IMR-90 (cell line): ENCODE results near the gene SLC2A1. TPM values are rescaled to one million over a fixed set of nuclear protein-coding genes. Genes with fewer than 3 reads are reported as not detected.

ENCODE experiments used
- ATAC-seq: fragments of 200-7000 bp; cut with Tn5 transposase; 2 replicates; pipeline ENCODE4 v1.9.1; 2020; ENCODE audit warnings: low read depth, mild to moderate bottlenecking, moderate library complexity
- BruUV-seq: library from RNA; stranded (reverse); fragments of 400-500 nt; replicated peaks from 2 replicates; lab custom pipeline; 2021; lab: Mats Ljungman, UMichigan
- CTCF ChIA-PET: fragments of 300-600 bp; formaldehyde crosslinking; extraction: SDS; loops from one replicate; lab custom pipeline; 2021; ENCODE audit warnings: antibody characterized with exemption; lab: Yijun Ruan, JAX
- POLR2A ChIA-PET: fragments of 300-600 bp; sonication (Branson Sonifier 250); formaldehyde crosslinking; loops from one replicate; lab custom pipeline; 2022; ENCODE audit warnings: antibody characterized with exemption; ENCODE audit not compliant: unreplicated experiment; lab: Charles Lee
- DNase-seq: peaks from one replicate; pipeline ENCODE4 v3.0.0; 2013
- H2AFZ ChIP-seq: replicated peaks from 2 replicates; pipeline ENCODE3; 2013; ENCODE audit warnings: low read length, mild to moderate bottlenecking; ENCODE audit not compliant: poor library complexity
- H2AK5ac ChIP-seq: 2 replicates; pipeline ENCODE4 v1.6.1; 2013; ENCODE audit warnings: low read depth, low read length, inconsistent platforms
- H2AK9ac ChIP-seq: replicated peaks from 2 replicates; pipeline ENCODE3; 2013; ENCODE audit warnings: mild to moderate bottlenecking, low read depth, low read length, moderate library complexity; ENCODE audit not compliant: poor library complexity
- H2BK120ac ChIP-seq: 2 replicates; pipeline ENCODE4 v1.6.1; 2013; ENCODE audit warnings: low read depth, low read length, inconsistent platforms
- H2BK15ac ChIP-seq: 3 replicates; pipeline ENCODE4 v1.6.1; 2013; ENCODE audit warnings: low read depth, low read length, inconsistent platforms
- H2BK20ac ChIP-seq: 2 replicates; pipeline ENCODE4 v1.6.1; 2013; ENCODE audit warnings: low read depth, mild to moderate bottlenecking, inconsistent platforms, low read length, moderate library complexity
- H2BK5ac ChIP-seq: 2 replicates; pipeline ENCODE4 v1.6.1; 2013; ENCODE audit warnings: mild to moderate bottlenecking, low read depth, low read length, inconsistent platforms; ENCODE audit not compliant: poor library complexity, severe bottlenecking
- H3K14ac ChIP-seq: replicated peaks from 2 replicates; pipeline ENCODE4 v1.6.1; 2013; ENCODE audit warnings: low read depth, low read length, inconsistent platforms
- H3K18ac ChIP-seq: 2 replicates; pipeline ENCODE4 v1.6.1; 2013; ENCODE audit warnings: low read depth, low read length, control low read depth
- H3K23ac ChIP-seq: 2 replicates; pipeline ENCODE4 v1.6.1; 2013; ENCODE audit warnings: low read depth, low read length, inconsistent platforms
- H3K27ac ChIP-seq: 2 replicates; pipeline ENCODE4 v1.5.1; 2013; ENCODE audit warnings: mild to moderate bottlenecking, control low read depth, low read length; ENCODE audit not compliant: insufficient read depth
- H3K27me3 ChIP-seq: 2 replicates; pipeline ENCODE4 v1.6.1; 2013; ENCODE audit warnings: low read length; ENCODE audit not compliant: control insufficient read depth, insufficient read depth
- H3K36me3 ChIP-seq: 2 replicates; pipeline ENCODE4 v1.6.1; 2013; ENCODE audit warnings: low read length, mixed read lengths; ENCODE audit not compliant: control insufficient read depth, insufficient read depth
- H3K4ac ChIP-seq: 2 replicates; pipeline ENCODE4 v1.6.1; 2013; ENCODE audit warnings: low read depth, low read length, inconsistent platforms
- H3K4me1 ChIP-seq: 2 replicates; pipeline ENCODE4 v1.6.1; 2013; ENCODE audit warnings: low read length, mixed read lengths; ENCODE audit not compliant: control insufficient read depth, insufficient read depth
- H3K4me2 ChIP-seq: 2 replicates; pipeline ENCODE4 v1.6.1; 2013; ENCODE audit warnings: low read depth, mild to moderate bottlenecking, control low read depth, low read length, moderate library complexity
- H3K4me3 ChIP-seq: 2 replicates; pipeline ENCODE4 v1.5.1; 2013; ENCODE audit warnings: low read depth, mild to moderate bottlenecking, control low read depth, low read length, moderate library complexity; ENCODE audit not compliant: insufficient read depth
- H3K56ac ChIP-seq: 2 replicates; pipeline ENCODE4 v1.6.1; 2013; ENCODE audit warnings: low read length, inconsistent platforms; ENCODE audit not compliant: insufficient read depth; ENCODE audit errors: extremely low read depth
- H3K79me1 ChIP-seq, 2 experiments: 2 replicates each; pipeline ENCODE4 v1.6.1; 2013; ENCODE audit warnings: low read length in 2 of 2, inconsistent platforms in 1 of 2, low read depth in 1 of 2
- H3K9ac ChIP-seq: 2 replicates; pipeline ENCODE4 v1.6.1; 2013; ENCODE audit warnings: low read depth, low read length, control low read depth
- H3K9me1 ChIP-seq: 2 replicates; pipeline ENCODE4 v1.6.1; 2013; ENCODE audit warnings: low read length, inconsistent platforms; ENCODE audit not compliant: insufficient read depth
- H3K9me3 ChIP-seq: 2 replicates; pipeline ENCODE4 v1.6.1; 2013; ENCODE audit warnings: low read length; ENCODE audit not compliant: control insufficient read depth, insufficient read depth
- H4K20me1 ChIP-seq: 2 replicates; pipeline ENCODE4 v1.6.1; 2013; ENCODE audit warnings: low read length, inconsistent platforms; ENCODE audit not compliant: insufficient read depth
- H4K5ac ChIP-seq: 2 replicates; pipeline ENCODE4 v1.6.1; 2013; ENCODE audit warnings: mild to moderate bottlenecking, low read depth, low read length, control low read depth
- H4K8ac ChIP-seq, 2 experiments: 2 replicates each; pipeline ENCODE4 v1.6.1; 2013; ENCODE audit warnings: low read depth in 2 of 2, low read length in 2 of 2, control low read depth in 1 of 2, inconsistent platforms in 1 of 2
- H4K91ac ChIP-seq: 2 replicates; pipeline ENCODE4 v1.6.1; 2013; ENCODE audit warnings: low read depth, low read length, inconsistent platforms; ENCODE audit not compliant: insufficient read depth
- CEBPB ChIP-seq: IDR thresholded peaks from 2 replicates; pipeline ENCODE4 v1.6.1; 2012; ENCODE audit warnings: low read depth, low read length, improper control_type of control experiment
- MAFK ChIP-seq: IDR thresholded peaks from 2 replicates; pipeline ENCODE4 v1.6.1; 2012; ENCODE audit warnings: low read depth, low read length, improper control_type of control experiment
- MXI1 ChIP-seq: IDR thresholded peaks from 2 replicates; pipeline ENCODE4 v1.6.1; 2012; ENCODE audit warnings: low read depth, mild to moderate bottlenecking, low read length, moderate library complexity, borderline replicate concordance
- WGBS, 2 experiments: methylation state at CpG; one replicate each; pipeline versions ENCODE4 v1.1.5 to v1.1.7; 2013; ENCODE audit warnings: missing lambda C conversion rate in 2 of 2; ENCODE audit not compliant: insufficient read length in 1 of 2; ENCODE audit errors: extremely low coverage in 2 of 2; 5-methylcytosine and 5-hydroxymethylcytosine counted together
- dilution Hi-C: fragments of 300-500 bp; cut with HindIII; formaldehyde crosslinking; loops from one replicate; pipeline ENCODE4 v1.14.3; 2018; ENCODE audit warnings: low sequenced_read_pairs; ENCODE audit not compliant: unreplicated experiment
- in situ Hi-C: fragments of 300-500 bp; cut with MboI; formaldehyde crosslinking; loops from 3 replicates; pipeline ENCODE4 v1.14.3; 2019; ENCODE audit warnings: low sequenced_read_pairs, inconsistent platforms, mixed read lengths
- intact Hi-C: fragments of 100-400 bp; cut with micrococcal nuclease; formaldehyde crosslinking; loops from 2 replicates; pipeline ENCODE4 v1.10.0; 2022
- polyA plus RNA-seq, 3 experiments: library from polyadenylated mRNA; depleted of rRNA; stranded (reverse); fragments of >200 nt; gene quantifications; 2 replicates each; pipeline ENCODE4 v1.2.3, GENCODE V29; 2012; ENCODE audit warnings: low replicate concordance in 1 of 3
- total RNA-seq: library from RNA; depleted of rRNA; stranded (reverse); fragments of >200 nt; gene quantifications from 2 replicates; pipeline ENCODE4 v1.2.3, GENCODE V29; 2012

SLC2A1 gene
- total and polyA plus RNA-seq, 2 of the 4 experiments (the other 2 are of a cell fraction) = 200 to 395 TPM

GRCh38 chr1:43000271-43000670 lies 41.6 kb upstream of the SLC2A1 start:
- Histone ChIP-seq H2AK9ac (no peak overlapping the region), H3K23ac (no peak overlapping the region), H3K4me2 (no peak overlapping the region), H3K14ac (no peak overlapping the region), H3K4me1 (peaks cover 7% of the 10 kb centered on the region), H4K5ac (no peak overlapping the region), H2BK20ac (no peak overlapping the region), H4K20me1 (no peaks in the 10 kb centered on the region), H3K79me1 (no peaks in the 10 kb centered on the region), H2BK120ac (no peak overlapping the region), H3K27me3 (no peaks in the 10 kb centered on the region), H3K27ac (no peak overlapping the region), H4K8ac (no peak overlapping the region), H3K56ac (no peak overlapping the region), H3K18ac (no peak overlapping the region), H2AFZ (no peak overlapping the region), H3K4me3 (no peak overlapping the region), H2BK15ac (no peak overlapping the region; the same call in 2 of the 3 replicates), H2AK5ac (no peak overlapping the region), H2BK5ac (no peak overlapping the region), H3K9ac (no peak overlapping the region), H3K4ac (no peak overlapping the region), H3K36me3 (no peaks in the 10 kb centered on the region), H4K91ac (no peak overlapping the region), H3K9me3 (no peaks in the 10 kb centered on the region), H3K9me1 (no peaks in the 10 kb centered on the region)
- POLR2A ChIA-PET = no interaction called here
- CTCF ChIA-PET = interaction anchor here (1.5 kb wide), 1 partner anchor 77 kb away, joined by 3 read pairs; no protein-coding TSS in a partner anchor
- in situ Hi-C loops (no loop called here), dilution Hi-C loops (no loop called here), intact Hi-C loops (no loop called here)
- ATAC-seq = no peak
- WGBS, 2 experiments = no CpG with 5 or more reads among the region's 1 CpG
- no TSS peak for BruUV-seq
- no peak for TF ChIP-seq CEBPB
- TF ChIP-seq MXI1 = no peak
- no peak for TF ChIP-seq MAFK
- DNase-seq = no peak
